Activated T-helper 9 cell treated with anti-CD3 and anti-CD28 coated beads, Interleukin-2, amount 50 U/mL, for 16 hours (primary cell): ENCODE results near the gene LRIF1.
"Not testable (repeated sequence)": the region's sequence is repeated elsewhere in the genome, so short reads cannot be mapped to it uniquely, and the experiment has no call there.

Source experiments
- DNase-seq: peaks from one replicate; pipeline ENCODE4 v3.0.0-alpha.2; 2020; ENCODE audit warnings: low read depth

LRIF1 gene, protein sequence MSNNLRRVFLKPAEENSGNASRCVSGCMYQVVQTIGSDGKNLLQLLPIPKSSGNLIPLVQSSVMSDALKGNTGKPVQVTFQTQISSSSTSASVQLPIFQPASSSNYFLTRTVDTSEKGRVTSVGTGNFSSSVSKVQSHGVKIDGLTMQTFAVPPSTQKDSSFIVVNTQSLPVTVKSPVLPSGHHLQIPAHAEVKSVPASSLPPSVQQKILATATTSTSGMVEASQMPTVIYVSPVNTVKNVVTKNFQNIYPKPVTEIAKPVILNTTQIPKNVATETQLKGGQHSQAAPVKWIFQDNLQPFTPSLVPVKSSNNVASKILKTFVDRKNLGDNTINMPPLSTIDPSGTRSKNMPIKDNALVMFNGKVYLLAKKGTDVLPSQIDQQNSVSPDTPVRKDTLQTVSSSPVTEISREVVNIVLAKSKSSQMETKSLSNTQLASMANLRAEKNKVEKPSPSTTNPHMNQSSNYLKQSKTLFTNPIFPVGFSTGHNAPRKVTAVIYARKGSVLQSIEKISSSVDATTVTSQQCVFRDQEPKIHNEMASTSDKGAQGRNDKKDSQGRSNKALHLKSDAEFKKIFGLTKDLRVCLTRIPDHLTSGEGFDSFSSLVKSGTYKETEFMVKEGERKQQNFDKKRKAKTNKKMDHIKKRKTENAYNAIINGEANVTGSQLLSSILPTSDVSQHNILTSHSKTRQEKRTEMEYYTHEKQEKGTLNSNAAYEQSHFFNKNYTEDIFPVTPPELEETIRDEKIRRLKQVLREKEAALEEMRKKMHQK

DNA sequence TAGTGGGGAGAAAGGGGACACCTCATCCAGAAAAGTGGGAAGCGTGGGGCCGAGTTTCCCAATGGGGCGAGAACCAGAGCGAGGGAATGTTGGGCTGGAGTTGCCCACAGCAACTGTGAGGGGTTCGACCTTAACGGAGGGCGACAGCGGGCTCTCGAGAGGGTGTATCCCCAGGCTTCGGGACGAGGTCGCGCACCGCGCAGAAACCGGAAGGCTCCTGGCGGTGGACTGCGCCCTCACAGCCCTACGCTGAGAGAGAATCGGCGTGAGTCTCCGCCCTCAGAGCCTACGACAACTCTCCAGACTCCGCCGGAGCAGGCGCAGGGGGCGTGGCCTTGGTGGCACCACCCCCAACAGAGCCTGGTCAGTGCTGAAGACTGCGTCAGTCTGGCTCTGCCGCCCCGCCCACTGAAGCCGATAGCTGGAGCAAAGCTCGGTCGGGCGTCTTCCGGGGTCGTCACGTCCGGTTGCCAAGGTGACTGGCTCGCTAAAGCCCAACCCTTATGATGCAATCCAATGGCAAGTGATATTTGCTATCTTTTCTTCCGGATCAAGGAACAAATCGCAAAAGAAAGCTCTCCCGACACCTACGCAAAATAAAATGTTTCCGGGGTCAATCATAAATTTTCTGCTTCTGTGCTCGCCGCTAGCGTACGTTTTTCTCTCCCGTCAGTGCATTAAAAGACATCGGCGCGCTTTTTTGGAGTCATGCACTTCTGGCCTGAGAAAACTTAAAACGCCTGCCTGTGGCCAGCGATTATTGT lies at the start of gene LRIF1:
Gene LRIF1, minus strand, starts transcription at position 232 of the 764 bp plus-strand sequence. CDS start 234 bp downstream, outside the sequence.
- peak; percentile 100 for DNase-seq

DNA sequence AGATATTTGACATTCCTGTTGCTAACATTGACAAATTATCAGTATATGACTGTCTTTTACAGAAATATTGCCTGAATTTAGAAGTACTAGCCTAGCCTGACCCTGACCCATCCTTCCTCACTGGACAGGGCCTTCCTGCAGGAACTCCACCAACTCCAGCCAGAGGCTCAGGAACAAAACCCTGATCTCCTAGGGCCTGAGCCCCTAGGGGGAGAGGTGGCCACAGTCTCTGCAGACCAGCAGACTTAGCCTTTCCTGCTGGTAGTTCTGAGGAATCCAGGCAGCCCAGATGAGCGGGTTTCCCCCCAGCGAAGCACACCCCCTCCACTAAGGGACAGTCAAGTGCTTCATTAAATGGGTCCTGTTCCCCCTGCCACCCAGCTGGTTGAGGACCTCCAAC lies 44.3 kb upstream of the LRIF1 start:
- no peak for DNase-seq

DNA sequence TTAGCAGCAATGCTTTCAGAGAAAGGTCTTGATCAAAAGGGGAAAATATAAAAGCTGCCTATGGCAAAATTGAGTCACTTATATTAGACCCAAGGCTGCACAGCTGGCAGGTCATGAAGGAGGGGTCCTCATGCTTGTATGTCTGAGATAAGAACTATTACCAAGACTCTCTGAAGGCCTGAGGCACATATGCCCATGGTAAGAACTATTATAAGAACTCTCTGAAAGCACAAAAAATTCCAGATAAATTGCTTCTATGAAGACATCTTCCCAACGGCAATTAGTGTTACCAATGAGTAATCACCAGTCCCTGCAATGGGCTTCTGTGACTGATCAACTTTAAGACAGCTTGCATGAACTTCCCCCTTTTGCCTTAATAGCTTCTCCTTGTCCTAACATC lies 42.8 kb upstream of the LRIF1 start:
- no peak for DNase-seq

DNA sequence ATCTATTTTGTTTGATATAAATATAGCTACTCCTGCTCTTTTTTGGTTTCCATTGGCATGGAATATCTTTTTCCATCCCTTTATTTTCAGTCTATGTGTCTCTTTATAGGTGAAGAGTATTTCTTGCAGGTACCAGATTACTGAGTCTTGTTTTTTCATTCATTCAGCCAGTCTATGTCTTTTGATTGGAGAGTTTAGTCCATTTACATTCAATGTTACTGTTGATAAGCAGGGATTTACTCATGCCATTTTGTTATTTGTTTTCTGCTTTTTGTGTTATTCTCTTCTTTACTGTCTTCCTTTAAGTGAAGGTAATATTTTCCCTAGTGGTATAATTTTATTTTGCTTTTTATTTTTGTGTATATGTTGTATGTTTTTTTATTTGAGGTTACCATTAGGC lies 35.9 kb upstream of the LRIF1 start:
- DNase-seq, result not testable (repeated sequence)

DNA sequence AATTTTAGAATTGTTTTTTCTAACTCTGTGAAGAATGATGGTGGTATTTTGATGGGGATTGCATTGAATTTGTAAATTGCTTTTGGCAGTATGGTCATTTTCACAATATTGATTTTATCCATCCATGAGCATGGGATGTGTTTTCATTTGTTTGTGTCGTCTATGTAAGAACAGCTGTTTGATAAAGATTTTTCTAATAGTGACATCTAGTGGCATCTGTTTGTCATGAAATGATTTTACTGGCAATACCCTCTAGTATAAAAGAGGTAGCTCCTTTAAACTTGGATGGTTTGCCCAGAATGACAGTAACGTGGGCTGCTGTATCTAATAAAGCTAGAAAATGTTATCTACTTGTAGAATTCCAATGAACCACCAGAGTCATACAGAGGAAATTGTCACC lies 28.6 kb upstream of the LRIF1 start:
- DNase-seq, result not testable (repeated sequence)

DNA sequence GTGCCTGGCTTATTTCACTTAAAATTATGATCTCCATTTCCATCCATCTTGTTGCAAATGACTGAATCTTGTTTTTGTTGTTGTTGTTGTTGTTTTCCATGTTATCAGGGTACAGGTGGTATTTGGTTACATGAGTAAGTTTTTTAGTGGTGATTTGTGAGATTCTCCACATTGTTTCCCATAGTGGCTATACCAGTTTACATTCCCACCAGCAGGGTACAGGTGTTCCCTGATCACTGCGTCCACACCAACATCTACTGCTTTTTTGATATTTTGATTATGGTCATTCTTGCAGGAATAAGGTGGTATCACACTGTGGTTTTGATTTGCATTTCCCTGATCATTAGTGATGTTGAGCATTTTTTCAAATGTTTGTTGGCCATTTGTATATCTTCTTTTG lies 27.6 kb upstream of the LRIF1 start:
- not testable (repeated sequence) for DNase-seq

DNA sequence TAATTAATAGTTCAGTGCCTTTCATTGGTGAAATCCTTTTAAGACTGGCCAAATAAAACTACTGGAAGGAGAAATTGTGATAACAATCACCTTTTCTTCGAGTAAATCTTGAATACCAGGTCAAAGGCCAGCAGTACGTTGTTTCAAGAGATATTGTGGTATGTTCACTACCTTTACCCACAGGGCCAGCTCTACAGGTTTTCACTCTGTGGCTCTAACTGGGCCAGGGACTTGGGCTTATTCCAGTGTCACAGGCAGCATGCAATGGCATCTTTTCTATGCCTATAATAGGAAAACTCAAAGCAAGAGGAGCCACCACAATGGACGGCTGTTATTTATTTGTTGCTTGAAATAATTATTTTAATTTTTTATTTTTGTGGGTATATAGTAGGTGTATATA lies 26.8 kb upstream of the LRIF1 start:
- DNase-seq, result no peak

DNA sequence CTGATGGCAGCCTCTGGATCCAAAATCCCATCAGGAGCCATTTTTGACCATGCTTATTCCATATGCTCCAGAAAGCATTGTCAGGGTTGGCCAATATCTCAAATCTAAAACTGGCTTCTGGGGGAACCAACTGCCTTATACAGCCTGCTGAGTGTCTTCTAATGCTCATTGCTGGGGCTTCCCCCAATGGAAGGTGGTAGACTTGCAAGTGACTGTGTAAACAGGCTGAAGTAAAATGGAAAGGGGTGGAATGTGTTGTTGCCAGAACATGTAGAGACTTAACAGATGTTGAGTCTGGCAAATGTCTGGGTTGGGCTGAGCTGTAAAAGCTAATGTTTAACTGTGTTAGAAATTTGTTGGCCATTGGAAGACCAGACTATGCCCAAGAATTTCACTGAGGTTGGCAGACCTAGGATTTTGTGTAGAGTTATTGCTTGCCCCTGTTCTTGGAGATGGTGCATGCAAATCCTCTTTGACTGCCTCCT lies 22.7 kb upstream of the LRIF1 start:
- no peak for DNase-seq

DNA sequence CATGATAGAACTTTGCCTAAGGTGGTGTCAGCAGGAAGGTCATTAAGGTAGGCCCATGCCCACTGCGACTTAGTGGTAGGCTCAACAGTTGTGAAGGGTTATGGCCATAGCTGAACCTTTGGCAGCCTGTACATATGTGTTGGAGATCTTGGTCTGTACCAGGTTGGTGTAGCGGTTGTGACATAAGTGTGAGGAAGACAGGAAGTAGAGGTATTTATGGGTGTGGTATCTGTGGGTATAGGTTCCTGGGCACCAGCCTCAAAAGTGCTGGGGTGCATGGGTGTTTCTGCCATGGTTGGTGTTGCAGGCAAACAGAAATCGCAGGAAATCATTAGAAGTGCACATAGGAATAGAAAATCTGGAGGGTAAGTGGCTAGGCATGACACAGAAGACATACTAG lies 18.6 kb upstream of the LRIF1 start:
- no peak for DNase-seq

DNA sequence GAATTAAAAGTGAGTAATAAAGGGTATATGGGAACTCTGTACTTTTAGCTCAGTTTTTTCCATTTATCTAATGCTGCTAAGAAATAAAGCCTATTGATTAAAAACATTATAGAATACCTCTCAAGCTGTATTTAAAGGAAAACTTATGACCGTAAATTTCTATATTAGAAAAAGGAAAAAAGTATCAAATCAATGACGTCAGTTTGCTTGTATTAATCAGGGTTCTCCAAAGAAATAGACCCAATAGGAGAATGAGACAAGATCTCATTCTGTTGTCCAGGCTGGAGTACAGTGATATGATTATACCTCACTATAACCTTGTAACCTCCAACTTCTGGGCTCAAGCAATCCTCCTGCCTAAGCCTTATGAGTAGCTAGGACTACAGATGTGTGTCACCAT lies 15.4 kb upstream of the LRIF1 start:
- no peak for DNase-seq

DNA sequence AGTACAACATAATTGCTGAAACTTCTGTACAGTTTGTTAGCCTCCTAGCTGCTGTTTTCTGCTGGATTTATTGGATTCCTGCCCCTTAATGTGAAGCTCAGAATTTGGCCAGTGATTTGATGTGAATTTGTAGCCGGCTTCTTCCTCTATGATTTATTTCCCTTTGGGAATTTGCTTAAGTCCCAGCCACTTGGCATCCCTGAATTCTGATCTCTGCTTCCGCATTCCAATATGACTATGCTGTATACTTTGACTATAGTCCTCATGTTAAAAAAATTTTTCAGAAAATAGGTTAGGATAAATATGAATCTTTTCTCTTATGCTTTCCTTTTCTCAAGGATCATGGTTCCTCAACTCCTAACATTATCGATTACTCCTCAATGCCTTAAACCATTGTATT lies 12.4 kb upstream of the LRIF1 start:
- DNase-seq, result no peak

DNA sequence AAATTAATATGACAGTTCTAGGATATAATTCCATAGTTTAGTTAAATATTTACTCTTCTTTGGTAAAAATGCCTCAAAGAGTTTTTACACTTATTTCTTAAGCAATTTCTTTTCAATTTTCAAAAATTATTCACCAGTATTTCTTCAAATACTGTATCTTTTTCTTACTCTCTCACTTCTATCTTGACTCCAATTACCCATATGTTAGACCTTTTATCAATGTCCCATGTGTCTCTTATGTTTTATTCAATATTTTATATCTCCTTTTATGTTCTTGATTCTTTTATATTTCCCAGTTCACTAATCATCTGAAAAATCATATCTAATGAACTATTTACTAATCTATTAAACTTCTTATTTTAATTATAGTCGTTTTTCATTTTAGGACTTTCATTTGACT lies 11.5 kb upstream of the LRIF1 start:
- DNase-seq, result no peak

DNA sequence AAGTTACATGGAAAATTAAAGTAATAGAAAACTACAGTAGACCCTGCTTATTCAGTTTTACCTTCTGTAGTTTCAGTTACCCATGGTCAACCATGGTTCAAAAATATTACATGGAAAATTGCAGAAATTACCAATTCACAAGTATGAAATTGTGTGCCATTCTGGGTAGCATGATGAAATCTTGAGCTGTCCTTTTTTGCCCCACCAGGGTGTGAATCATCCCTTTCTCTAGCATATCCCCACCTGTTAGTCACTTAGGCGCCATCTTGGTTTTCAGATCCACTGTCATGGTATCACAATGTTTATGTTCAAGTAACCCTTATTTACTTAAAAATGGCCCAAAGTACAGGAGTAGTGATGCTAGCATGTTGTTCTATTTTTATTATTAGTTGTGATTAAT lies 3.5 kb upstream of the LRIF1 start:
- DNase-seq, result no peak

DNA sequence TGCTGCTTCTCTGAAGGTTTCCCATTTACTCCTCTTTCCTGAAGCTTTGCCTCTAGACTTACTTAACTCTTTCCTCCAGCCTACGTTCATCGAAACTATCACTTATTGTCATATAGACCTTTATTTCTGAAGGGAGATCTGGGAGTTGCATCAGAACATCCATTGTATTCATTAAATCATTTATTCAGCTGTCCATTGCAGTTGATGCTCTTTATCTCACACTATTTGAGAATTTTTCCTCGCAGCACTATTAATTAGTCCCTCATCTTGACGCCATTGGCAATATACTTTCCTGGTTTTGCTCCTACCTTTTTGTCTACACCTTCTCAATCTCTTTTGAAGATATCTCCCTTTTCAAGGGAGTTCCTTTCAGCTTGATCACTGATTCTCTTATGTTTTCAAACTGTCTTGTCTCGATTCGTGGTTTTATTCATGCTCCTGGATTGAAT lies 757 bp upstream of the LRIF1 start:
- no peak for DNase-seq

DNA sequence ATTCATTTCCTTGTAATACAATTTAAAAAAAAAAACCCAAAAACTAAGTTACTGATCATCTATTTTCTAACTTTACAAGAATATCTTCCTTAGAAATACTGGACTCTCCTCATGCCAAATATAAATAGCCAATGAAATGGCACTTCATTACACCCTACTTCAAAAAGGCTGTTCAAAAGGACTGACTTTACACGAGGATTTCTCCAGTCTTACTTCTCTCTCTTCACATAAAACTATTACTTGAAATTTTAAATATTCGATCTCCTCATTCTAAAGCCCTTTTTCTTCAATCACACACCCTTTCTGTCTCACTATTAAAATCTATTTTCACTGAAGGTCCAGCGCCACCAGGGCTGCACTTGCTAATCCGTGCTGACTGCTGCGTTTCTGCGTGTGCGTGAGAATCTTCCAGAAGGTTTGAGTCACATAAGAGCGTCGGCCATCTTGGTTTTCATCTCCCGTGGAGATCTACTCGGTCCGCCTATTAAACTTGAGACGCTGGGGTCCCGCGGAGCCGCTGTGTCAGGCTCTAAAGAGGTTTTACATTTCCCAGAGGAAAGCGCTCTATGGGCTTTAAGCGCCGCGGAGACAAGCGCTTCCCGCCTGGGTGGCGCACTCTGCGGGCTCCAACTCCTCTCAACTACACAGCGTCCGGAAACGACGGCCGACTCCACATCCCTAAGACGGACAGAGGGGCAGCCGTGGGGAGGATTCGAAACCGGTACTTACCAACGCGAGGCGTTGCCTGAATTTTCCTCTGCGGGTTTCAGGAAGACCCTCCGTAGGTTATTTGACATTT lies 631 bp downstream of the LRIF1 start:
- DNase-seq, result peak; percentile 38

DNA sequence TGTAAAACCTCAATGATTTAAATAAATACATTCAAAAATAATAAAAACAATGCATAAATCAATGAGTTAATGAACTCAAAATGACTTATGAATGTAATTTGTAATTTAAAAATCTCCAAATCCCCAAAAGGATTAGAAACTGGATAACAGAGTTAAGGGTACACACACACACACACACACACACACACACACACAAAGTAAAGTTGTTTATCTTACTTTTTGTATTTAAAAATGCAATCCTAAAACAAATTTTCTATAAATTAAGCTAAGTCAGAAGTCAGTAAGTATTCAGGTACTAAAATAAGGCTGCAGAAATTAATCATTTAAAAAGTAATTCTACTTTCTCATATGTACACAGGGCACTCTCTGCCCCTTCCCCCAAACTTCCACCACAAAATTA lies 1.8 kb downstream of the LRIF1 start:
- DNase-seq, result no peak

DNA sequence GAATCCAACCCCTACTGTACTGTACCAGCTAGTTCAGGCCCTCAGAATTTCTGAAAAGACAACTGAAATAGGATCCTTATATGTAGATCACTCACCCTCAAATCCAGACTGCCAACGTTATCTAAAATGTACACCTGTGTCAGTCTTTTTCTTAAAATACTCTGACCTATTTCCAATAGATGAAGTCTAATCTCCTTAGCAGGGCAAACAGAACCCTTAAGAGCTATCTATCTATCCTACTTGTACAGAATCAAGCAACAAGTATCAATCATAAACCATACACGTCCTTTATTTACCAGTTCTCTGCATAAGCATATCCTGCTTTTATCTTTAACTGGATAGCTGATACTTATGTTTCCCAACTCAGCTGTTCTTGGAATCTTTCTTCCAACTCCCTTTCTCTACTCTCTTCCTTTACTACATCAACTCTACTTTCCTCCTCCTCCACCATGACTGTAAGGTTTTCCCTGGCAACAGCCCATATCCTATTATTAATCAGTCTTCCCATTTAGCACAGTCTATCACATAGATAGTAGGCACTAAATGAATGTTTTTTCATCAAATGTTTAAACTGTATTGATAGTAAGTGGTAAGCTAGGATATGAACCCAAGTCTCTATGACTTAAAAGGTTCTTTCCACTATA lies 2.8 kb downstream of the LRIF1 start:
- DNase-seq, result no peak

DNA sequence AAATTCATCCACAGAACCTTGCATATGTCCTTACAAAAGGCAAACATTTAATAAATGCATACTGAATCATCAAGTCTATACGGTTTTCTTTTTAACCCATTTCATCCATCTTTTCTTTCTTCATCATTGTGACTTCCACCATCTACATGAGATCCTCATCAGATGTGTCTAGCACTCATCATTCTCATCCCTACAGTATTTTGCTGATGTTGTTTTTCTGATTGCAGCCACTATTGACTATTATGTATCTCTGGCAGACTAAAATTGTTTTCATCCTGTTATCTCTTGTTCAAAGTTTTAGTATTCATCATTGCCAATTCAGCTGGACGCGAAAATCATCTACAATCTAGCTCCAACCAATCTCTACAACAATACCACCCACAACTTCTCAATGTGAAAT lies 5.9 kb downstream of the LRIF1 start:
- DNase-seq, result no peak

DNA sequence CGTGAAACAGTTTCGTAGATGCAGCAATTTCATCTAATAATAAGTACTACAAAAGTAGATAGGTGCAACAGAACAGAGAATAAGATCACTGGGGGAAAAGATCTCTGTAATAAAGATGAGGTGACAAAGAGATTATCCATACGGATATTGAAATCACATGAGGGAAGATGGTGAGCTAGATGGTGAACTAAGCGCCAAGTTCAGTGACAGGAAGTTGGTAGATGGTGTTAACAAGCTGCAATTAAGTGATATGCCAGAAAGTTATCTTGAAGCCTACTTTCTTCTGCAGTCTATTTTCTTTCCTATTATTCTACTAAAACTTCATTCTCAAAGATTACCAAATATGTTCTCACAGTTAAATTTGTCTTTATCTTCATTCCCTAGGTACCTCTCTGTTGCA lies 7.1 kb downstream of the LRIF1 start:
- DNase-seq, result no peak

DNA sequence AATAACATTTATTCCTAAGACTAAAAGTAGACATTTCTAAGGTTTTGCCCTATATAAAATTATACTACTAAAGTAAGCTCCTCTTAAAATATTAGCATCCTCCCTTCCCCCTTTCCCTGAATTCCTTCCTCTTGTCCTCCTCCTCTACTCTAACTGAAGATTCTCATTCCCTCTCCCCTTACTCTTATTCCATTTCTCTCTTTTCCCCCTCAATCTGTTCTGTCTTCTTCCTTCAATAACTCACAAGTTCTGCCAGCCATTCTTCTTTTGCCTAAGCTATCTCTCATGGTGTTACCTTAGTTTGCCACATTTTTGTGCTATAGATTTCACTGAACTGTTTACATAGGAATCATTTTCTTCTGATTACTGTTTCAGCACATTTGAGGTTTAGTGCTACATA lies 10.7 kb downstream of the LRIF1 start:
- no peak for DNase-seq

DNA sequence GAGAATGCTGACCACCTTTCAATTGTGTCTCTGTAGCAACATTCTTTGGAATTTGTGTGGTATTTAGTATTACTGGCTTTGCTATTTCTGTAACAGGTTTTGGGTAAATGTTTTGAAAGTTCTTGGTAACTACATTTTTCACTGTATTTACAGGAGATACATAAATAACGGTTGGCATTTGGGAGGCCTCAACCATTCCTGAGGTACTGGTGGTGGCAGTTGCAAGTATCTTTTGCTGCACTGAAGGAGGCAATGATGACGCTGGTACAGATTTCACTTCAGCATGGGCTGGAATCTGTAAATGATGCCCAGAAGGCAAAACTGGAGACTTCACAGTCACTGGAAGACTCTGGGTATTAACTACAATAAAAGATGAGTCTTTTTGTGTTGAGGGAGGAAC lies 11.7 kb downstream of the LRIF1 start:
- no peak for DNase-seq
